ENCODE data around the gene CCNL2.

The CCNL2 gene

DNA sequence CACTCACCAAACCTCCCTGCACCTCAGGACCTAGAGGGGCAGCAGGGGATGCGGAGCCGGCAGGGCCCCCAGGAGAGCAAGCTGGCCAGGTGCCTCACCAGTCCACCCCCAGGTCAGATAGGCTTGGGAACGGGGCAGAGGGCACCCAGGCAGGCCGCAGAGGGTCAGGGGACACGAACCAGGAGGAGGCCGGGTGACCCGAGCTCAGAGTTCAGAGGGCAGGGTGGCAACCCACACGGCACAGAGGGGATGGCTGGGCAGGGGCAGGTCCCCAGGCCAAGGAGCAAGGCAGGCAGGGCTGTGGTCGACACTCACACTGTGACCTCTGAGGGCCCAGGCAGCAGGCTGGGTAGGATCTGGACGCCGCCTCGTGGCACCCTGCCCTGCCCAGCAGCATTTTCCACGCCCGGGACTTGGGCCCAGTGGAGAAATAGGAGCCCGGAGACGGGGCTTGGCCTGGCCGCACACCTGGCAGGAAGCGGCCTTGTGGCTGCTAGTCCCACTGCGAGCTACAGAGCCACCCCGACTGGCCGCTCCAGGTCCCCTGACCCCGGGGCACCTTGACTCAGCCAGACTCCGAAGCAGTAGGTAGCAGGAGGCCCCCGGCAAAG is 55.2 kb downstream of the CCNL2 start:
- no peaks in the 10 kb centered on the region for H3K9me3 ChIP-seq
- peak overlapping the region; percentile 22; the same call in 1 of the 2 replicates for H3K27ac ChIP-seq
- no peak overlapping the region for H3K4me3 ChIP-seq
- peaks cover 87% of the 10 kb centered on the region for H4K20me1 ChIP-seq
- H3K4me1 ChIP-seq = peaks cover 67% of the 10 kb centered on the region
- H3K27me3 ChIP-seq = no peaks in the 10 kb centered on the region
- TF ChIP-seq Cebpa-rat (IDR thresholded peaks at IDR 0.05) = no peak
- H3K36me3 ChIP-seq = peaks cover 27% of the 10 kb centered on the region
- peak overlapping the region; percentile 99 for H3K4me2 ChIP-seq
- H3K9ac ChIP-seq = peak overlapping the region; percentile 45; the same call in 1 of the 2 replicates

DNA sequence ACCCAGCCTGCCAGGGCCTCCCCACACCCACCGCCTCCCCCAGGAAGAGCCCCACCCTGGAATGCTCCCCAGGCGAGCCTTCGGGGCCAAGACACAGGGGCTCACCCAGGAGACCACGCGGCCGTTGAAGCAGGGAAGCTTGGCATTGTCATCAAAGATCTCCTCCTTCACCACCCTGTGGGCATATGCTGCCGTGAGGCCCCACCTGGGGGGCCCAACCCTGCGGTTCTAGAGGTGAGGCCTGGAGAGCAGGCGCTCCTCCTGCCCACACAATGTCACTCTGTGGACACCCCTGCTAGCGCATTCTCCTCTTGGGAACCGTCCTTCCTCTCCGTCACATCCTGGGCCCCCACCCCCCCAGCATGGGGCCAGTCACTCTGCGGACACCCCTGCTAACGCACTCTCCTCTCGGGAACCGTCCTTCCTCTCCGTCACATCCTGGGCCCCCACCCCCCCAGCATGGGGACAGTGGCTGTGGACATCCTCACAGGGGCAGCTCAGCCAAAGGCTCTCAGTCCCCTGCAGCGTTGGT is 56.5 kb downstream of the CCNL2 start:
- no peak for TF ChIP-seq Cebpa-rat (IDR thresholded peaks at IDR 0.05)
- H4K20me1 ChIP-seq = peaks cover 75% of the 10 kb centered on the region
- no peak overlapping the region for H3K4me3 ChIP-seq
- peak overlapping the region; percentile 55 for H3K9ac ChIP-seq
- no peaks in the 10 kb centered on the region for H3K27me3 ChIP-seq
- H3K4me1 ChIP-seq = peaks cover 58% of the 10 kb centered on the region
- peak overlapping the region; percentile 72 for H3K4me2 ChIP-seq
- H3K36me3 ChIP-seq = peaks cover 35% of the 10 kb centered on the region
- H3K9me3 ChIP-seq = no peaks in the 10 kb centered on the region
- H3K27ac ChIP-seq = peak overlapping the region; percentile 66

DNA sequence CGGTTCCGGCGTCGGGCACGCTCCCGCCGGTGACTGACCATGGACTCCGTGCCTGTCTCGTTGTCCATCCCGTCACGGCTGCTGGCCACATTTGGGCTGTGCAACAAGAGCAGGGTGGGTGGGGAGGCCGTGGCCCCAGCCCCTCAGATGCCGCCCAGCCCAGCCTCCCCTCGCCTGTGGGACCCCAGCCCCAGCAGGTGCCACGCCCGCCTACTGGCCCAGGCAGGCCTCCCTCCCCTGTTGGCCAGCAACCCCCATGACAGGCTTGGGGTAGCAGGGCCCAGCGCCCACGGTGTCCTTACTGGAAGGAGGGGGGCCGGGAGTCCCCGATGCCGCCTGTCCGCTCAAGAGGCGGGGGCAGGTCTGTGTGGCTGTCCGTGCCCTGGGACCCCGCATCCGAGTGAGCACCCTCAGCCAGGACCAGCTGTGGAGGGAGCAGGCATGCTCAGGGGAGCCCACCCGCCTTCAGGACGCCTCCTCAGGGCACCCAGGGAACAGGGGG is 57.0 kb downstream of the CCNL2 start:
- peak overlapping the region; percentile 66 for H3K27ac ChIP-seq
- peak overlapping the region; percentile 72 for H3K4me2 ChIP-seq
- H3K9me3 ChIP-seq = no peaks in the 10 kb centered on the region
- peak overlapping the region; percentile 55 for H3K9ac ChIP-seq
- peaks cover 40% of the 10 kb centered on the region for H3K36me3 ChIP-seq
- H3K27me3 ChIP-seq = no peaks in the 10 kb centered on the region
- H3K4me3 ChIP-seq = no peak overlapping the region
- TF ChIP-seq Cebpa-rat (IDR thresholded peaks at IDR 0.05) = no peak
- peaks cover 52% of the 10 kb centered on the region for H3K4me1 ChIP-seq
- peaks cover 75% of the 10 kb centered on the region for H4K20me1 ChIP-seq

DNA sequence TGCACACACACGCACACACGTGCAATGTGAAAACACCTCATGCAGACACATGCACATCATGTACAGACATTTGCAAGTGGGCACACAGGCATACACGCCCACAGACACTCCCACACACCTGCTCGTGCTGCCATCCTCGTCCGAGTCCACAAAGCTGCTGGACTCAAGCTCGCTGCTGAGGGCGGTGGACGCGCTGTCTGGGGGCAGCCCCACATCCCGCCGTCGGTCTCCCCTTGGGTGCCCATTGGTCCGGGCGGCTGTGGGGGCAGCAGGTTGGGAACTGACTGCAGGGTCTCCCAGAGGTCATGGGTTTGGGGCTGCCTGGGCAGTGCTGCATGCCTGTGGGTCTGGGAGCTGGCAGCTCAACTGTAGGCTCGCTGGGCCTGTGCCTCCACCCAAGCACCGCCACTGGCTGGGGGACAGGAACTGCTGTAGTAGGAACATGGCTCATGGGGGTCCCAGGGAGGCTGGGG is 57.5 kb downstream of the CCNL2 start:
- no peak overlapping the region for H3K4me2 ChIP-seq
- H3K4me1 ChIP-seq = peaks cover 47% of the 10 kb centered on the region
- H3K4me3 ChIP-seq = no peak overlapping the region
- no peaks in the 10 kb centered on the region for H3K9me3 ChIP-seq
- no peak for TF ChIP-seq Cebpa-rat (IDR thresholded peaks at IDR 0.05)
- no peak overlapping the region for H3K9ac ChIP-seq
- H3K36me3 ChIP-seq = peaks cover 45% of the 10 kb centered on the region
- H3K27ac ChIP-seq = no peak overlapping the region
- peaks cover 73% of the 10 kb centered on the region for H4K20me1 ChIP-seq
- no peaks in the 10 kb centered on the region for H3K27me3 ChIP-seq

DNA sequence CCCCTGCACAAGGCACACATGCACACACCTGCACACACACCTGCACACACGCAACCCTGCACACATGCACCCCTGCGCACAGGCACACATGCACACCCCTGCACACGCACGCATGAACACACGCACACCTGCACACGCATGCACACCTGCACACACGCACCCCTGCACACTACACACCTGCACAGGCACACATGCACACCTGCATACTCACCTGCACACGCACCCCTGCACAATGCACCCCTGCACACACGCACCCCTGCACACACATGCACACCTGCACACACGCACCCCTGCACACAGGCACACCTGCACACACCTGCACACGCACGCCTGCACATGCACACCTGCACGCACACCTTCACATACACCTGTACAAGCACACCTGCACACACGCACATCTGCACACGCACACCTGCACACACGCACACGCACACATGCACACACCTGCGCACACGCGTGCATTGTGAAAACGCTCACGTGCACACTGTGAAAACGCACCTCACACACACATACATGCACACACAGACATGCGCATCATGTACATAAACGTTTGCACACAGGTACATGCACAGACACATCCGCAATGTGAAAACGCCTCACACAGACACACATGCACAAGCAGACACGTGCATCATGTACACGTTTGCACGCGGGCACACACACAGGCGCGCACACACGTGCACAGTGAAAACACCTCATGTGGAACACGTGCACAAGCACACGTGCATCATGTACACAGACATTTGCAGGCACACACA is 58.2 kb downstream of the CCNL2 start:
- Histone ChIP-seq H3K36me3 (peaks cover 52% of the 10 kb centered on the region), H3K4me2 (no peak overlapping the region), H4K20me1 (peaks cover 73% of the 10 kb centered on the region), H3K4me1 (peaks cover 41% of the 10 kb centered on the region), H3K9ac (no peak overlapping the region), H3K9me3 (no peaks in the 10 kb centered on the region), H3K4me3 (no peak overlapping the region), H3K27me3 (no peaks in the 10 kb centered on the region), H3K27ac (no peak overlapping the region)
- TF ChIP-seq Cebpa-rat (IDR thresholded peaks at IDR 0.05) = no peak

DNA sequence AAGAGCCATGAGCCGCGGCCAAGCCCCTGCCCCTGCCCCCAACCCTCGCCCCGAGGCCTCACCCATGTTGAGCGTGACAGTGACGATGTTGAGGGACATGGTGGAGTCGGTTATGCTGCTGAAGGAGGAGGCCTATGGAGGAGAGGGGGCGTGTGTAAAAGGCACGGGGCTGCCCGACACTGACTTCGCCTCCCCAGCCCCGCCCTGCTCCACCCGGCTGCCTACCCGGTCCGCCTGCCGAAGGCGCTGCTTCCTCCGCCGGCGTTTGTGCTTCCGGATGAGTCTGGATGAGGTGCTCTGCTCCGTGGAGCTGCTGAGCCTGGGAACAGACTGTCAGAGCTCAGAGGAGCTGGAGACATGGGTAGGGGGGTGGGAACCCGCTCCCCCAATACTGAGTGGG is 59.0 kb downstream of the CCNL2 start:
- H3K27me3 ChIP-seq = no peaks in the 10 kb centered on the region
- H3K27ac ChIP-seq = no peak overlapping the region
- peaks cover 33% of the 10 kb centered on the region for H3K4me1 ChIP-seq
- no peaks in the 10 kb centered on the region for H3K9me3 ChIP-seq
- H3K4me3 ChIP-seq = no peak overlapping the region
- H4K20me1 ChIP-seq = peaks cover 73% of the 10 kb centered on the region
- H3K36me3 ChIP-seq = peaks cover 59% of the 10 kb centered on the region
- H3K4me2 ChIP-seq = no peak overlapping the region
- TF ChIP-seq Cebpa-rat (IDR thresholded peaks at IDR 0.05) = no peak
- H3K9ac ChIP-seq = no peak overlapping the region

DNA sequence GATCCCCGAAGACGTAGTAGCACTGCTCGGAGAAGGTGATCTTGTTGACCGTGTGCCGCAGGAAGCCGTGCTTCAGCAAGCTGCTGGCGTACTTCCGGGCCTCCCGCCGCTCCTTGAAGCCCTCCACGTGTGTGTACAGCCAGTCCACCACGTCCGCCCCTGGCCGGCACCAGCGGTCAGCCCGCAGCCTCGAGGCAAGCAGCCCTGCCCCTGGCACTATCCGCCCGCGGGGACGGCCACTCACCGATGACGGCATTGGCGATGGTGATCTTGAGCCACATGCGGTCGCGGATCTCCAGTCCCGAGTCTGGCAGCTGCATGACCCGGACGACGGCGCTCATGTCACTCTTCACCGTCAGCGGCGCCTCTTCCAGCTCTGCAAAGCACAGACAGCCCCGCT is 60.9 kb downstream of the CCNL2 start:
- Histone ChIP-seq H3K4me3 (no peak overlapping the region), H3K4me2 (no peak overlapping the region), H3K4me1 (peaks cover 14% of the 10 kb centered on the region), H3K36me3 (peaks cover 73% of the 10 kb centered on the region), H3K9ac (no peak overlapping the region), H4K20me1 (peaks cover 73% of the 10 kb centered on the region), H3K27ac (no peak overlapping the region), H3K27me3 (no peaks in the 10 kb centered on the region), H3K9me3 (no peaks in the 10 kb centered on the region)
- no peak for TF ChIP-seq Cebpa-rat (IDR thresholded peaks at IDR 0.05)

DNA sequence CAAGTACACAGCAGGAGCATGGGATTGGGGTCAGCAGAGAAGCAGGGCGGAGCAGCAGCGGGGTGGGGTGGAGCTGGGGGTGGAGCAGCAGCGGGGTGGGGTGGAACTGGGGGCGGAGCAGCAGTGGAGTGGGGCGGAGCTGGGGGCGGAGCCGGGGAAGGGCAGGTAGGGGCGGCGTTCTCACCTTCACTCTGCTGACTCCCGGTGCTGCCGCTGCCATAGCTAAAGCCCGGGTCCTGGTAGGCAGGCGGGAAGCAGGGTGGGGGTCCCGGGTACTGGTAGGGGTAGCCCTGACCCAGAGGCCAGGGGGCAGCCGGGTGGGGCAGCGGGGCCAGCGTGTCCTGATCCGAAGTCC is 61.4 kb downstream of the CCNL2 start:
- H3K36me3 ChIP-seq = peaks cover 73% of the 10 kb centered on the region
- no peak overlapping the region for H3K9ac ChIP-seq
- no peaks in the 10 kb centered on the region for H3K9me3 ChIP-seq
- no peaks in the 10 kb centered on the region for H3K27me3 ChIP-seq
- no peak overlapping the region for H3K4me3 ChIP-seq
- H3K27ac ChIP-seq = no peak overlapping the region
- peaks cover 72% of the 10 kb centered on the region for H4K20me1 ChIP-seq
- H3K4me2 ChIP-seq = no peak overlapping the region
- peaks cover 9% of the 10 kb centered on the region for H3K4me1 ChIP-seq
- no peak for TF ChIP-seq Cebpa-rat (IDR thresholded peaks at IDR 0.05)

DNA sequence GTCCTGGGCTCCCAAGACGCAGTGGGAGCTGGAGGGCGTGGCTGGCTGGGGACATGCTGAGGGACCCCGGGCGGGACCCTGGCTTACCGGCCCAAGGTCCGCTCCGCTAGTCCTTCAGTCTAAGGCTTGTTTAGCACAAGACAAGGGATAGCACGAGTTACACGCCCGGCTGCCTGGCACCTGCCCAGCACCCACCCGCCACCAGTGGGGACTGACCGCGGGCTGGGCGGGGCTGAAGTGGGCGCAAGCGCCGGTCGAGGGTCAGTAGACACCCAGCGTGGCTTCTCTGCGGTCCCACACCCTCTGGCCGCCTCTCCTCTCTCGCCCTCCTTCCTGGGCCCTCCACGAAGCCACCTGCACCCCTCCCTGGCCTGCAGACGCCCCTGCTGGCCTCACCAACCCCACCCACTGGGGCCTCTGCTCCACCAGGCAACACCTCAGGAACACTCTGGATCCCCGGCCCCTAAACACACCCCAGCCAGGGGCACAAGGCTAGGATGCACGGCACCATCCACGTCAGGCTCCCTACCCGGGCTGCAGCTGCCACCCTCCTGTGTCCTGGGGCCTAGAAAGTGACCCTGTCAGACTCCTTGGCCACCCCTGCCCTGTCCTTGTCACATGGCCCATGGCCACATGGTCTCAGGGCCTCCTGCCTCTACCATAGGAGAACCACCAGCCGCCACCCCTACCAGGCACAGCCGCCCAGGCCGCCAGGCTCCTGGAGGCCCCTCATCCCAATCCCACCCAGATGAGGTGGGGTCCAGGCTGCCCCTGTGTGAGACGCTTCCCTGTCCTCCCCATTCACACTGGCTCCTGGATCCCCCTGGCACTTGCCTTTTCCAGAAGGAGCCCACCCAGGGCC is 62.0 kb downstream of the CCNL2 start:
- no peak for TF ChIP-seq Cebpa-rat (IDR thresholded peaks at IDR 0.05)
- H3K4me3 ChIP-seq = no peak overlapping the region
- no peak overlapping the region for H3K4me2 ChIP-seq
- H3K36me3 ChIP-seq = peaks cover 73% of the 10 kb centered on the region
- H4K20me1 ChIP-seq = peaks cover 72% of the 10 kb centered on the region
- no peak overlapping the region for H3K27ac ChIP-seq
- peaks cover 3% of the 10 kb centered on the region for H3K4me1 ChIP-seq
- H3K27me3 ChIP-seq = no peaks in the 10 kb centered on the region
- H3K9me3 ChIP-seq = no peaks in the 10 kb centered on the region
- H3K9ac ChIP-seq = no peak overlapping the region
